Esophagus (tissue), 2 donors: ENCODE results near the gene SIGLEC12. TPM values are rescaled to one million over a fixed set of nuclear protein-coding genes. Genes with fewer than 3 reads are reported as not detected.

Experiments used
- H3K27ac ChIP-seq, 2 donors: one replicate each; pipeline ENCODE4 v1.5.1; 2013; ENCODE audit warnings: low read depth in 2 of 2, mild to moderate bottlenecking in 2 of 2, inconsistent platforms in 1 of 2, low read length in 1 of 2, moderate library complexity in 1 of 2
- H3K27me3 ChIP-seq, 2 donors: one replicate each; pipeline ENCODE4 v1.6.1; 2013; ENCODE audit warnings: low read length in 2 of 2, control low read depth in 1 of 2, mild to moderate bottlenecking in 1 of 2; ENCODE audit not compliant: insufficient read depth in 2 of 2, control insufficient read depth in 1 of 2
- H3K36me3 ChIP-seq, 2 donors: one replicate each; pipeline ENCODE4 v1.6.1; 2013; ENCODE audit warnings: low read length in 1 of 2; ENCODE audit not compliant: control insufficient read depth in 2 of 2, insufficient read depth in 2 of 2
- H3K4me1 ChIP-seq, 2 donors: one replicate each; pipeline ENCODE4 v1.6.1; 2013; ENCODE audit warnings: low read length in 1 of 2; ENCODE audit not compliant: control insufficient read depth in 2 of 2, insufficient read depth in 2 of 2
- H3K4me3 ChIP-seq, 2 donors: one replicate each; pipeline ENCODE4 v1.5.1; 2013; ENCODE audit warnings: low read length in 2 of 2, mild to moderate bottlenecking in 2 of 2, low read depth in 1 of 2, moderate library complexity in 1 of 2
- H3K9me3 ChIP-seq, 2 donors: one replicate each; pipeline ENCODE4 v1.6.1; 2013; ENCODE audit warnings: mild to moderate bottlenecking in 2 of 2, low read depth in 1 of 2, low read length in 1 of 2, moderate library complexity in 1 of 2; ENCODE audit not compliant: control insufficient read depth in 2 of 2, insufficient read depth in 1 of 2
- WGBS, 2 donors: extraction: QIAGEN DNeasy Blood & Tissue Kit; methylation state at CpG; one replicate each; pipeline ENCODE4 v1.1.7; 2013; 5-methylcytosine and 5-hydroxymethylcytosine counted together
- polyA plus RNA-seq, 2 donors: library from polyadenylated mRNA; stranded (reverse); fragments of 200-250 nt; gene quantifications; one replicate each; pipeline ENCODE4 v1.2.3, GENCODE V29; 2013
- donor health status: healthy with polysubstance abuse.
- donor health status: Bipolar disorder and iron deficiency.

SIGLEC12 gene
- polyA plus RNA-seq, 2 donors, result 0.02 to 0.04 TPM

DNA sequence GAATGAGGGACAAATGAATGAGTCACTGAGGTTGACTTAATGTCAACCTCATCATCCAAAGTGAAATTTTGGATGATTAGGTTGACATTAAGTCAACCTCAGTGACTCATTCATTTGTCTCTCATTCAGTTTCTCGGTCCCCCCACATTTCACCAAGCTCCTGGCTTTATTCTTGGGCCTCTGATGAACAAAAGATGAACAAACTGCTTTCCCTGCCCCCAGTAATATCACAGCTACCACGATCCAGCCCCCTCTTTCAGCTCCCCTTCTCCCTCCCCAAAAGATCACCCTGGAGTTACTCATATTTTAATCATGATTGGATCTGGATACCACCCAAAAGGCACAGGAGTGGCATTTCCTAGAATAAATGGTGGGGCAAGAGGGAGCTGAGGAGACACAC, 12.5 kb downstream of the SIGLEC12 start:
- 39 to 40% methylated on average over 2 of the region's 2 CpGs for WGBS, 2 donors
- Histone ChIP-seq H3K4me3 (no peak overlapping the region), H3K9me3 (no peaks in the 10 kb centered on the region), H3K36me3 (no peaks in the 10 kb centered on the region), H3K4me1 (no peaks in the 10 kb centered on the region), H3K27me3 (no peaks in the 10 kb centered on the region), H3K27ac (no peak overlapping the region)

DNA sequence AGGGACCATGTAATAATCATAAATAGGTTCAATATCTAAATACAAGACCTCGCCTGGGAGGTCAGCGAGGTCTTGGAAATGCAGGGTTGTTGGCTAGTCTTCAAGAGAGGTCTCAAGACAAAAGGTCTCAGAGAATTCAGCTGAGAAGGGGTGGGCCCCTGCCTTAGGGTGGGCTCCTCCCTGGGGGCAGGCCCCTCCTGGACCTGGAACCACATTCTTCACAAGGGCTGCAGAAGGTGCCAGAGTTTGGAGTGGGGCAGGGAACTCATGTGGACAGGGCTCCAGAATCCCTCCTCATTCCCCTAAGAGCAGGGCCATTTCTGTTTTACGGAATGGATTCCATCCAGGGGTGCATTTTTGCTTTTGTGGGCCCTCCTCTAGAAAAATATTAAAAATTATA, 13.1 kb downstream of the SIGLEC12 start:
- Histone ChIP-seq H3K9me3 (no peaks in the 10 kb centered on the region), H3K27ac (no peak overlapping the region), H3K4me1 (no peaks in the 10 kb centered on the region), H3K36me3 (no peaks in the 10 kb centered on the region), H3K27me3 (no peaks in the 10 kb centered on the region), H3K4me3 (no peak overlapping the region)
- 68 to 72% methylated on average over 3 of the region's 3 CpGs for WGBS, 2 donors

DNA sequence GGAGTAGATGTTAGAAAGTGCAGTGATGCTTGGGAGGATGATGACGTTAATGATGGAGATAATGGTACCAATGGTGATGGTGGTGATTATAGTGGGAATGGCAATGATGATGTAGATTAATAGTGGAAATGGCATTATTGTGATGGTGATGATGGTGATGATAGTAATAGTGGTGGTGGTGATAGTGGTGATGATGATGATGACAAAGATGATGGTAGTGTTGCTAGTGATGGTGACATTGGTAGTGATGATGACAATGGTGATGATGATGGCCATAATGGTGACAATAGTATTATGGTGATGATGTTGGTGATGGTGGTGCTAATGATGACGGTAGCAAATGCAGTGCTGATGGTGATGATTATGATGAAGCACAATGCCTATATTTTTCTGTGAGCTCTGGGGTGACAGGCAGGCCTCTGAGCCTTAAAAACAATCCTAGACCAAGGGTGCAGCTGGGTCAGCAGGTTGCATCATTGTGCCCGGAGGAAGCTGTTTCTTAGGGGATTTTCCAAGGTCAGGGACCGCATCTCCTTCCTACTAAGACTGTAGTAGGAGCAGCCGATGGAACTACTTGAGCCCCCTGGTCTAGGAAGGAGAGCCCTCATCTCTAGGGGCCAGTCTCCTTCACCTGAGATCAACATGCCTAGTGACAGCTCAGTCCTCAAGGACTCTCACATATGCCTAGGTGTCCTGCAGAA, 15.5 kb downstream of the SIGLEC12 start:
- Histone ChIP-seq H3K36me3 (no peaks in the 10 kb centered on the region), H3K4me1 (no peaks in the 10 kb centered on the region), H3K9me3 (no peaks in the 10 kb centered on the region), H3K27me3 (no peaks in the 10 kb centered on the region), H3K27ac (no peak overlapping the region), H3K4me3 (no peak overlapping the region)
- 76 to 80% methylated on average over 5 of the region's 5 CpGs for WGBS, 2 donors

DNA sequence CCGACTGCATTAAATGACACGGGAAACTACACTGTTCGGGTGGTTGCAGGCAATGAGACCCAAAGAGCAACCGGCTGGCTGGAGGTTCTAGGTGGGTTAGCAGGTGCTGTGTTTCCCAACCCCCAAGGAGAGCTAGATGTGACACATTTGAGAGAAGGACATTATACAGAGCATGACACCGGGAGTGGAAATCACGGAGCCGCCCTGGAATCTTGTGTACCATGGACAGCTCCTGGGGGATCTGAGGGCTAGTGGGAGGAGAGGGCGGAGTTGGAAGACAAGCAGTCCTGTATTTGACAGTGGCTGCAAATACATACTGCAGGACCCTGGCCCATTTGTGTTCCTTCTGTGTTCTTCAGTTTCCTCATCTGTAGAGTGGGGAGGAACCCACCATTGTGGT, 21.0 kb downstream of the SIGLEC12 start:
- Histone ChIP-seq H3K27me3 (no peaks in the 10 kb centered on the region), H3K4me3 (no peak overlapping the region)

DNA sequence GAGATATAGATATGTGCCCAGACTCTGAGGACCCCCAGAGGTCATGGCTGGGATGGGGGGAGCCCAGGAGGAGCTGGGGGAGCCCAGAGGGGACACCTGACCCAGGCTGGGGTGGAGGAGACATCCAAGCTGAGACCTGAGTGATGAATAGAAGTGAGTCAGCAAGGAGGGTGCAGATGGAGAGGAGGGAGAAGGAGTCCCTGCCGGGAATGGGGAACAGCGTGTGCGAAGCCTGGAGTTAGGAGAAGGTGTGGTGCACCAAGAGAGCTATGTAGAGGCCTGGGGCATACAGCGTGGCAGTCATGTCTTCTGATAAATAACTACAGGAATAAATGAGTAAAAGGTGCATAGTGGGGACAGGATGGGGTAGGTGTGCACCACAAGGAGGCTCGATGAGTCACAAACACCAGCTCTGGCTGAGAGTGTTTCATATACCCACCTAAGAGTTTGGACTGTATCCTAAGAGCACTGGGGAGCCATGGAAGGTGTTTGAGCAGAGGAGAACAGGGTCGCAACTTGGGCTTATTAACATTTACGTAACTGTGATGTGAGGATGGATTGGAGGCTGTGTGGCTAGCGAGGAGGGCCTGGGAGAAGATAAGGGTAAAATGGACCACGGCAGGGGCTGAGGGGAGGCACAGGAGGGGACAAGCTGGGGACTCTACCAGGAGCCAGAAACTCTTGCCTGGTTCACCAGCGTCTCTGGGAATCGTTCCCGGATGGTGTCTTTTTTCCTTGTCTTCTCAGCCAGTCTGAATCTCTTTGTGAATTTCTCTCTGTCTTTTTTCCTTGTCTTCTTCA, 21.9 kb downstream of the SIGLEC12 start:
- Histone ChIP-seq H3K4me1 (no peaks in the 10 kb centered on the region), H3K27me3 (no peaks in the 10 kb centered on the region), H3K36me3 (no peaks in the 10 kb centered on the region), H3K9me3 (no peaks in the 10 kb centered on the region), H3K4me3 (no peak overlapping the region), H3K27ac (no peak overlapping the region)
- WGBS, 2 donors, result 80% methylated on average over 12 of the region's 12 CpGs

More for the DNA sequence above, 21.0 kb downstream of the SIGLEC12 start:
- Histone ChIP-seq H3K27ac (no peak overlapping the region), H3K36me3 (no peaks in the 10 kb centered on the region), H3K9me3 (no peaks in the 10 kb centered on the region), H3K4me1 (no peaks in the 10 kb centered on the region)
- 37 to 41% methylated on average over 8 of the region's 8 CpGs for WGBS, 2 donors

DNA sequence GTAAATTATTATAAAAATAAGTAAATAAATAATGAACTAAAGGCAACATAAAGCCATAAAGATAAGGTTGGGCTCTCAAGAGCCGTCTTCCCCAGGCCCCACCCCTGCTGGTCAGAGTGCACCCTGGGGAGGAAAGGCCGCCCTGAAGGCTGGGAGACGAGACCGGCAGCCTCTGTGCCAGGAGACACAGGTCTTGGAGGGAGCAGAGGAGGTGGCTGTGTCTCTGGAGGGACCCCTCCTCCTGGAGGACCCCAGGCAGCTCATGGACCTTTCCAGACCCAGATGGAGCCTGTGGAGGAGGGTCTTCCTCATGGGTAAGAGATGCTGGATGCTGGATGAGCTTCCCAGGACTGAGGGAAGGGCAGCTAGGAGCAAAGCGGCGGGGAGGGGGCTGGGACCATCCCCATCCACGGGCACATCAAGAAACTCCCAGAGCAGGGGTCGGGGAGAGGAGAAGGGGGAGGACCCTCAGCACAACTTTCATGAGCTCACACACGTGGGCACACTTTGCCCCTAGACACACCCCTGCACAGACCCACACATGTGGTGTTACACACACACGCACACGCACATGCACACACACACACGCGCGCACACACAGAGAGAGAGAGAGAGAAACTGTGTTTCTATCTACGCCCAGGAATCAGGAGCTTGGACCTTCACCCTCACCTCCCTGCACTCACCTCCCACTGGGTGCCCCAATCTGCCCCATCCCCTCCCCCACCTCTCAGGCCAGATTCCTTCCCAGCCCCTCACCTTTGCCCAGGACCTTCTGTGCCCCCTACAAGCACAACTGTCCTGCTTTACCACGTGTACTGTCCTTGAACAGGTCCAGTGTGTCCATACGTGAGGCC, 23.0 kb downstream of the SIGLEC12 start, which contains the start of gene CEACAM18:
CEACAM18 (plus strand) TSS at position 159 of the 854 bp plus-strand sequence.
- Histone ChIP-seq H3K4me3 (no peak within 1 kb of the TSS), H3K9me3 (no peaks in the 10 kb centered on the region), H3K27ac (no peak within 1 kb of the TSS), H3K4me1 (no peaks in the 10 kb centered on the region), H3K27me3 (no peaks in the 10 kb centered on the region), H3K36me3 (no peaks in the 10 kb centered on the region)
- WGBS, 2 donors, result 57% methylated on average over 17 of the region's 17 CpGs

DNA sequence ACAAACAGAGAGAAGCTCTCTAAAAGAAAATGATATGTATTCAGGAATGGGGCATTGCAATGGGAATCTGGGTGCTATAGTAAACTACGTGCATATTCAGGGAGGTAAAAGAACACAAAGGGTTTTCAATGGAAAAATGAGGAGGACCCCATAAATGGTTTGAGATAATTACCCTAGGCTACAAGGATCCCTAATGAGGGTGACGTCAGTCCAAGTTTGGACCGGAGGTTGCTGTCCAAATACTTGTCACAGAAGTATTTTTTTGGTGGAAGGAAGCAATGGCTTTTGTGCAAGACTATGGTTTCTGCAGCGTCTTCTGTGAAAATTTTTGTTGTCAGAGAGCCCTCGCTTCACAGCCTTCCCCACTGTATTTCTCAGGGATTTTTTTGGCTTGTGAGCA, 24.3 kb downstream of the SIGLEC12 start:
- H3K27me3 ChIP-seq, result no peaks in the 10 kb centered on the region
- WGBS, 2 donors, result 68 to 69% methylated on average over 5 of the region's 5 CpGs
- no peaks in the 10 kb centered on the region for H3K36me3 ChIP-seq
- H3K27ac ChIP-seq, result no peak overlapping the region
- H3K9me3 ChIP-seq, result no peaks in the 10 kb centered on the region
- no peak overlapping the region for H3K4me3 ChIP-seq
- H3K4me1 ChIP-seq, result no peaks in the 10 kb centered on the region

DNA sequence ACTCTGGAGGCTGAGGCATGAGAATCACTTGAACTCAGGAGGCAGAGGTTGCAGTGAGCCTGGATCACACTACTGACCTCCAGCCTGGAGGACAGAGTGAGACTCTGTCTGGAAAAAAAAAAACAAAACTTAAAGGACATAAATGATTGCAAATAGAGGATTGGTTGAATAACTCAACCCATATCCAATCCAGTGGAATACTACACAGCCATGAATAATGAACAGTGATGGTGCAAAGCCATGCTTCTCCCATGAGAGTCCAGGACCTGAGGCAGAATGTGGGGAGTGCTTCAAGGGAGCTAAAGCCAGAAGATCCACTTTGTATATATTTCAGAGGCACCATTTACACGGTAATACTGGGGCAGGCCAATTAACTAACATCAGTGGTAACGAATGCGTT, 25.4 kb downstream of the SIGLEC12 start:
- no peaks in the 10 kb centered on the region for H3K27me3 ChIP-seq
- no peak overlapping the region for H3K27ac ChIP-seq
- H3K4me3 ChIP-seq, result no peak overlapping the region
- no peaks in the 10 kb centered on the region for H3K9me3 ChIP-seq
- no peaks in the 10 kb centered on the region for H3K36me3 ChIP-seq
- WGBS, 2 donors, result 92% methylated on average over 3 of the region's 3 CpGs
- H3K4me1 ChIP-seq, result no peaks in the 10 kb centered on the region

DNA sequence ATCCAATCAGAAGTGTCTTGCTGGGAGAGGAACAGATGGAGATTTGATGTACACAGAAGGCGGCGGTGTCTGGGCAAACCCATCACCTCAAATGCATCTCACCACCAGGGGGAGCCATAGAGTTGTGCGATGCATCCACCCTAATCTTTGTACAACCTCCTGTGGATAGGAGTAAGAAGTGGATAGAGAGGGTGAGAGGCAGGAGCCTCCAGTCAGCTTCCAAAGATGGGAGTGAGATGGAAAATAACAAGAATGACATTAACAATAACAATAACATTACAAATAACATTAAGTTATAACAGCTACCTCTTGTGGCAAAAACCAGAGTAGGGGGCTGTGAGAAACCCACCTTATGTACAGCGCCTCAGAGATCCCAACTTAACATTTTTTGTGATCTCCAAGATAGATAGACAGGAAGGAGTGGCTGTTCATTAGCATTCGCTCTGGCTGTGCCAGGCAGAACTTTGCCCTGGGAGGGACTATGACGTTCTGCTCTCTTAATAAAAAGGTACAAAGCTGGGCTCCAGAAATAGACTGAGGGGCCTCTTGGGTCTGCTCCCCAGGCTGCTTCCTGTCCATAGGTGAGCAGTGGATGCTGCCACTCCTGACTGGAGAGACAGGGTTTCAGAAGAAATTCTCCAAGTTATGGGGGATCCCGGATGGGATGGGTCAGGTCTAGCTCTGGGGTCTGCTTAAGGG, 28.4 kb downstream of the SIGLEC12 start:
- 32% methylated on average over 7 of the region's 7 CpGs for WGBS, 2 donors
- Histone ChIP-seq H3K36me3 (no peaks in the 10 kb centered on the region), H3K4me3 (no peak overlapping the region), H3K4me1 (no peaks in the 10 kb centered on the region), H3K27ac (no peak overlapping the region), H3K9me3 (no peaks in the 10 kb centered on the region), H3K27me3 (no peaks in the 10 kb centered on the region)
